ENCODE measurements around the gene RBBP6.

Gene RBBP6

DNA sequence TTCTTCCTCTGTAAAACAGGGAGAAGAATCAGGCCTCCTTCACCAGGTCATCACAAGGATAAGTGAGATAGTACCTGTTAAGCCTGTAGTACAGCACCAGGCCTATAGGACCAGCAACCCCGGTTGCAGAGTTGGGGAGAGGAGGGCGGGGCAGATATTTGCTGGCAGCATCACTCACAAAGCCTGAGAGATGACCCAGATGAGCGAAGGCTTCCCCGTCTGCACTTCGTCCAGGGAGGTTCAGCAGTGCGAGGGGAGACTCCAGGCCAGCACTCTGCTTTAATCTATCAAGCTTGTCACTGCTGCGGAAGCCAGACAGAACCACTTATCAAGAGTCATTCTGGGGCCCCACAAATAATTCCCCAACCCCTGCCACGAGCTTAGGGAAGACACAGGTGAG is 15.8 kb upstream of the RBBP6 start:
- no peak for DNase-seq (ENCODE audit: low read depth)

DNA sequence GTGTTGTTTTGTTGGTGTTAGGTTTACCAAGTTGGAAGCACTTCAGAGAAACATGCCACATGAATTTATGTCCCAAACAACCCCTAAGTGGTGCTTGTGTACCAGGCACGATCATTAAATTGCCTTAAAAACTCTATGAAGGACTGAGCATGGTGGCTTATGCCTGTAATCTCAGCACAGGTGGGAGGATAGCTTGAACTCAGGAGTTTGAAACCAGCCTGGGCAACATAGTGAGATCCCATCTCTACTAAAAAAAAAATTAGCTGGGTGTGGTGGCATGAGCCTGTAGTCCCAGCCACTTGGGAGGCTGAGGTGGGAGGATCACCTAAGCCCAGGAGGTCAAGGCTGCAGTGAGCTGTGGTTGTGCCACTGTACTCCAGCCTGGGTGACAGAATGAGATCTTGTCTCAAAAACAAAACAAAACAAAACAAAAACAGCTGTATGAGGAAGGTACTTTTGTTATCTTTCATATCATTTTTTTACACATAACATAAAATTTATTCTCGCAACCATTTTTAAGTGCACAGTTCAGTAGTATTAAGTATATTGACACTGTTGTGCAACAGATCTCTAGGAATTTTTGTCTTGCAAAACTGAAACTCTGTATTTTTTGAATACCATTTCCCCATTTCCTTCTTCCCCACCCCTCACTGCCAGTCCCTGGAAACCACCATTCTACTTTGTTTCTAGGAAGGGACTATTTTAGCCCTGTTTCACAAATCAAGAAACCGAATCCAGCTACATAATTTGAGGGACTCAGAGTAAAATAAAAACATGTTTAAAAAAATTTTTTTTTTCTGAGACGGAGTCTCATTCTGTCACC is 14.3 kb upstream of the RBBP6 start:
- DNase-seq (ENCODE audit: low read depth), result no peak

DNA sequence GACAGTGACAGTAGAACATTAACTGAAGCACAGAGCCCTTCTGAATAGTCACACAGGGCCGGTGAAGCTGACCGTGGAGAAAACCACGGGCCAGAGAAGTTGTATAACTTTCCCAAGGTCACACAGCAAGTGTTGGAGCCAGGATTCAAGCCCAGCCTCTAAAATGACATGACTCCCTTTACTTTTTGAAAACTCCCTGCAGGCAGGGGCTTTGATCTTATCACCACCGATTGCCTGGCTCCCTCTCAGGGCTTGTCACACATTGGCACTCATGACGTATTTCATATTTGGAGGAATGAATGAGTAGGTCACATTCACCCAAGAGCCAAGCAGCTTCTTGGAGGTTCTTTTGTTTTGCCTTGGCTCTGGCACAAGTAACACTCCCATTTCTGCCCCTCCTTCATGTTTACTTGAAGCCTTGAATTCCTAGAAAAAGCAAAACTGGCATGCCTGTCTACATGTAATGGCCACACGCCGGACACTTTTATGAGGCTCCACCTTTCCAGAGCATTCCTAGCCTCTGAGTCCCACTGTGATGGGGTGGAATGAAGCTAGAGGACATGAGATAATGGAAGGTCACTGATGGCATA is 13.3 kb upstream of the RBBP6 start:
- no peak for DNase-seq (ENCODE audit: low read depth)

DNA sequence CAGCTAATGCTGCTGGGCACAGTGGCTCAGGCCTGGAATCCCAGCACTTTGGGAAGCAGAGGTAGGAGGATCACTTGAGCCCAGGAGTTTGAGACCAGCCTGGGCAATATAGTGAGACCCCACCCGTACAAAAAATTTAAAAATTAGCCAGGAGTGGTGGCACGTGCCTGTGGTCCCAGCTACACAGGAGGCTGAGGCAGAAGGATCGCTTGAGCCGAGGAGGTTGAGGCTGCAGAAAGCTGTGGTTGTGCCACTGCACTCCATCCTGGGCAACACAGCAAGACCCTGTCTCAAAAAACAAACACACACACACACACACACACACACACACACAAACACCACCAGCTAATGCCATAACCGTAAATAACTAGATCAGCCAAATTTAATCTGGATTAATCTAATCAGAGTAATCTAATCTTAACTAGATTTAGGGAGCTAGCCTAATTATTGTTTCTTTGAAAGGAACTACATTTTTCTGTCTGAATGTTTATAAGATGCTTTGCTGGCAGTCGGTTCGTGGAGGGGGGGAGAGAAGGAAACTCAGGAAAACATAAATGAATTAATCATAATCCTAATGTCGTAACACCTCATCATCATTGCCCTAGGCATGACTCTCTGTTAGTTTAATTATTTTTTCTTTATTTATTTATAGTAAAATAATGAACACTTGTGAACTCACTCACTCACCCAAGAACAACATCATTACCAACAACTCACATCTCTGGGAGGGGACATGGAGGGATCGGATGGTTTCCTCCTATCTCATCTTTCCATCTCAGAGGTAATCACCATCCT is 12.5 kb upstream of the RBBP6 start:
- no peak for DNase-seq (ENCODE audit: low read depth)

DNA sequence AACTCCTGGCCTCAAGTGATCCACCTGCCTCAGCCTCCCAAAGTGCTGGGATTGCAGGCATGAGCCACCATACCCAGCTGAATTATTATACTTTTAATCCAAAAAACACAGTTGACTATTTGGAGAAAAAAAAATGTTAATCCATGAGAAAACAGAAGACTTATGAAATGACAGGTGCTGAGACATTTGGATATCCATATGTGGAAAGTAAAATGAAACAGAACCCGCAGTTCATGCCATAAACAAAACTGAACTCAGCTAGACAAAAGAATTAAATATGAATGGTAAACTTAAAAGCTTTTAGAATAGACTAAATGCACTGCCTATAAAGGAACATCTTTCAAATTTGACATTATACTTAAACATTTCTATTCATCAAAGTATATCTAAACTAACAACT is 8.2 kb upstream of the RBBP6 start:
- no peak for DNase-seq (ENCODE audit: low read depth)

DNA sequence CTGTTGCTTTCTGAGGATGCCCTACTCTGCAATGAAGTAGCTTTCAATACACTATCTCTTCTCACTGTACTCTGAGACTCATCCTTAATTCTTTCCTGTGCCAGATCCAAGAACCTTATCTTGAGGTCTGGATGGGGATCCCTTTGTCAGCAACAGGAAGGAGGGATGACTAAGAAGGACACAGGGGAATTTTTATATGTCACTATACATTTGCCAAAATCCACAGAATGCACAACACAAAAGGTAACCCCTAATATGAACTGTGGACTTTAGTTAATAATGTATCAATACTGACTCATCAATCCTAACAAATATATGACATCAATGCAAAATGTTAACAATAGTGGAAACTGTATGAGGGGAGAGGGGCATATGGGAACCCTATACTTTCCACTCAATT is 4.7 kb upstream of the RBBP6 start:
- DNase-seq (ENCODE audit: low read depth), result no peak

DNA sequence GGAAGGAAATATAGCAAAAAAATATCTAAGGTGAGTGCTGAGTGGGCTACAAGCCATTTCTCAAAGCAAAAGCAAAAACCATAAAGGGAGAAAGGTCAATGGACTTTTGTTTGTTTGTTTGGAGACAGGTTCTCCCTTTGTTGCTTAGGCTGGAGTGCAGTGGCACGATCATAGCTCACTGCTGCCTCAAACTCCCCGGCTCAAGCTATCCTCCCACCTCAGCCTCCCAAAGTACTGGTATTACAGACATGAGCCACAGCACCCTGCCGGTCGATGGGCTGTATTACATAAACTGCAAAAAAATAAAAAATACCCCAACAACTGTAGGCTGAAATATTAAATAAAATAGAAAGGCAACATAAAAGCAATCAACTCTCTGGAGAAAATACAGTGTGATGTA is 3.5 kb upstream of the RBBP6 start:
- no peak for DNase-seq (ENCODE audit: low read depth)

DNA sequence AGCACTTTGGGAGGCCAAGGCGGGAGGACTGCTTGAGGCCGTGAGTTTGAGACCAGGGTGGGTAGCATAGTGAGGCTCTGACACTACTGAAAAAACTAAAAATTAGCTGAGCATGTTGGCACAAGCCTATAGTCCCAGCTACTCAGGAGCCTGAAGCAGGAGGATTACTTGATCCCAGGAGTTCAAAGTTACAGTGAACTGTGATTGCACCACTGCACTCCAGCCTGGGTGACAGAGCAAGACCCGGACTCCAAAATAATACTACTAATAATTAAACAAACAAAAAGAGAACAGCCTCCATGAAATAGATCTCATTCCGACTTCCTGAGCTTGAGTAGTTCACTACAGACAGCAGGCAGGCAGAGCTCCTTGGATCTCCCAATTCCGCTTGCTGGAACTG is 2.7 kb upstream of the RBBP6 start:
- no peak for DNase-seq (ENCODE audit: low read depth)

DNA sequence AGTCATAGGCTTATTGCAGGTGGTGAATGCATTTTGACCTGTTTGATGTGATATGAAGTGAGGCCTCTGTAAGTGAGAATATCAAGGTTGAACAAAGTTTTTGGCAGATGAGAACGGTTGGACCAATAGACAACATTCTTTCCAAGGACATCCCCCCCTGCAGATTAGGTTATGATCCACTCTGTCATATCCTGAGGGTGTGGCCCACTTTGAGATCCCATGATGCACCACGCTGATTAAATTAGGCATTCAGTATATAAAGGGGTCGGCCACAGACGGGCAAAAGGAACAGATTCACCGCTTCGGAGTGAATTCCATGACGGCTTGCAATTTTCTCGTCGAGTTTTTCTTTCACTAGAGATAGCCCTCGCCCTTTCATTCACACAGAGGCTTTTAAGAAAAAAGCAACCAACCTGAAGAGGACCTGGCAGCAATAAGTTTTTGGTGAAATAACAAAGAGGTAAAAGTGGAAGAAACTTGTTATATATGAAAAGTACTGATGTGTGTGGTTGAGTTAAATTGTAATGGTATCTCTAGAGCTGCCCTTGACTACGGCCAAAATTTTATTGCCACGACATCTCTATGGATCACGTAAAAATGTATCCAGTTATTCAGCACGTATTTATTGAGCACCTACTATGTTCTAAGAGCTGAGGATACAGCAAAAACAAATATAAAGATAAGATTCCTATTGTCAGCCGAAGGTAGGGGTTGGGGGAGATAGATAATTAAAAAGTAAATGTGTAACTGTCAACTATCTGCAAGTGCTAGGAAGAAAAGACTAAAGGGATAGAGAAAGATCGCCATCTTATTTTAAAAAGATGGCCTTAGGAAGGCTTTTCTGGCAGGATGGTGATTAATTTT is 1.7 kb upstream of the RBBP6 start:
- DNase-seq (ENCODE audit: low read depth), result peak; percentile 54

DNA sequence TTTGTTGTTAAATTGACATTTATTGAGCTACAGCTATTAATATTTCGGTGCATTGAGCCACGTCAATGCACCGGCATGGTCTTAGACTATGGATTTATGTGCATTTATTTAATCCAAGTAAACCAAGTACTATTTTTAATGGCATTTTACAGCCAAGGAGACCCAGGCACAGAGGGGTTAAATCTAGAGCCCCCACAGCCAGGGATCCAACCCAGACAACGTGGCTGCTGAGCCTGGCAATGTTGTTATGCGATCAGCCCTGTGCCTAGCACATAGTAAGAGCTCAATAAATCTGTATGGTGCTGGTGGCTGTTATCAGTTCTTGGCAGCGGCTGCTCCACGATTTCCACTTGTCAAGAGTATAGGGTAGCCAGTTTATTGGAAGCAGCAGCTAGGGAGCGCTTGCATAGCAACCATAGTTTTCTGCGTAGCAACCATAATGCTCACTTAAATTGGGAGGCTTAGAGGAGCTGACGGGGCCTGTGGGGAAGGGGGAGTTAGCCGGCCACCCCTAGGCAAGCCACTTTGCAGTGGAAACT is 541 bp upstream of the RBBP6 start:
- DNase-seq (ENCODE audit: low read depth), result no peak

DNA sequence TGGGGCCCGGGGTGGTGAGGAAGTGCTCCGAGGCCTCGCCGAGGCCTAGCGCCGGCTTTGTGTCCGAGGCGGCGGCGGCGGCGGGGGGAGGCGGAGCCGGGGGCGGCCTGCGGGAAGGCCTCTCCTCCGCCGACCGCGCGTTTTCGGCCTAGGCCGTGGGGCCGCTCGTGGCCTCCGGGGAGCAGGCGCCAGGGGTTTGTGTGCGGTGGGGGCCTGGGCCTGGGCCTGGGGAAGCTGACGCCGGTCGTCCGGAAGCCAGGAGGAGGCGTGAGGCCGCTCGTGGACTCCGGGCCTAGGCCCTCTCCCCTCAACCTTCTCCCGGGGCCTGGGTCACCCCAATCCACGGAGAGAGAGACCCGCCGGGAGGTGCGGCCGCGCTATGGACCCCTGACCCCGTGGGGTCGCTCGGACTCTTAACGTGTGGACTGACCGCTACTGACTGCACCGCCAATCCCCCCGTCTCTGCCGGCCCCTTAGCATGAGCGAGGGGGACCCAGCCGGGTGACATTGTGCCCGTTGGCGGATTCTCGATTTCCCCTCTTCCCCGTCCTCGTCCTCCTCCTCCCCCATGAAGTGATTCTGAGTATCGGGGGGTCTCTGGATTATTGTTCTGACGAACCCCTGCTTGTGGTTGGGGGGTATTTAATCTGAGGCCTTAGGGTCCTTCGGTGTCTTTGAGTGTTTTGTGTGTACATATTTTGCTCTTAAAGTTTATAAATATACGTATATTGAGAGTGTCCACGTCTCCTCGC is 660 bp downstream of the RBBP6 start:
- DNase-seq (ENCODE audit: low read depth), result no peak

DNA sequence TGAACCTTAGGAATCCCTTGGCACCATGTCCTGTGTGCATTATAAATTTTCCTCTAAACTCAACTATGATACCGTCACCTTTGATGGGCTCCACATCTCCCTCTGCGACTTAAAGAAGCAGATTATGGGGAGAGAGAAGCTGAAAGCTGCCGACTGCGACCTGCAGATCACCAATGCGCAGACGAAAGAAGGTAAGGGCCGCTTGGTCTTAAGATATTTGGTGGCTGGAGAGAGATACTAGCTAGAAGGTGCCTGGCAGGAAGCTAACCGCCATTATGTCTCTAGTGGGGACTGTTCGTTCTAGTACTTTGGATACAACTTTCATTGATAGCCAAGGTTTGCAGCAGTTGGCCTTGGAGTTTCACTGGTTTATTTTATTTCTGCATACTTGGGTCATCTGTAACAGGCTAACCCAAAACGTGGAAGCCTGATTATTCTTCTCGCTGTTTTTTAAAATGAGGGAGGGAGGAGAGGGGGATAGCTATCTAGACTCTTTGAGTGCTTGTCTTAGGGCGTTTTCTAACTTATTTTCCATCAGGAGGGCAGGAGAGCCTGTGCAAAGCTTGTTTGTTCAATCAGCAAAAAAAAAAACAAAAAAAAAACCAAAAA is 1.3 kb downstream of the RBBP6 start:
- no peak for DNase-seq (ENCODE audit: low read depth)

DNA sequence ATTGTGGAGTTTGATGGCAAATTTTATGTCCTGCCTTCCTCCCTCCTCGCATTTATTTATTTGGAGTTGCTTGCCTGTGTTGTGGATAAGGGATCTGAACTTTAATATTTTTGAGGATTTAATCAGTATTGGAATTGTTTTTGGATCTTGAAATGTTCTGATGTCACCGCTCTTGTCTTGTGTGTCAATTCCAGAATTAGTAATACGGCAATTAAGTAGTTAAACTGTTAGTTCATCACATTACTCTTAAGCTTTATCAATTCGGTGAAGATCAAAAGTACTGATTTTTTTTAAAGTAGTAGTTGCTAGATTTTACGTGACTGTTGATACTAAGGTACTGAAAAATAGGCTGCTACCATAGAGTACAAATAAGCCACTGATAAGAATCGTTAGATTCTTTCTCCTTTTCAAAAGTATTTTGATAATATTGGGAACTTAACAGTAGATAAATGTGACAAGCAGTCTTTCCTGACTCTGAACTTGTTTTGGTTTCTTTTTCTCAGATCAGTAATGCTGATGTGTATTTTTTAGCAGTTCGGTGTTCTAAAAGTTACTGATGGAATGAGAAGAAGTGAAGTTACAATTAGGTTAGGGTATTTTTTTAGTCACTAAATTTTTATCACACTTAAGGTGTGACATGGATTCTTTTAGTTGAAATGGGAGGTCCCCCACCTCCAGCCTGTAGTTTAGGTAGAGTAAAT is 2.0 kb downstream of the RBBP6 start:
- DNase-seq (ENCODE audit: low read depth), result no peak

DNA sequence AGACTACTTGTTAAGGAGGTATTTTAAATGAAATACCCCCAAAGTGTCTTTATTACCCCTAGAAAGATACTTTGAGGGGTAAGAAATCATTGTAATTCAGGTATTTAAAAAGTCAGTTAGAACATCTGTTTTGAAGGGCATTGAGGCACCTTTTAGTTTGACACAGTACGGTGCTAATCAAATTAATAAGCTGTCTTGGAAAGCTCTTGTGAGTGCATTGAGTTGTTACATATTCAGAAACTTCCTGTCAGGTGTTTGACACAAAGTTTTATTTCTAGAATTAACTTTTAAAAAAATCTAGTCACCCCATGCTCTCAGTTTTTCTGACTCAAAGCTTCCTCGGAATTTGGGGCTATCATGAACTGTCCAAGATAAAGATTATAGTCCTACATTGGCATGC is 4.6 kb downstream of the RBBP6 start:
- no peak for DNase-seq (ENCODE audit: low read depth)

DNA sequence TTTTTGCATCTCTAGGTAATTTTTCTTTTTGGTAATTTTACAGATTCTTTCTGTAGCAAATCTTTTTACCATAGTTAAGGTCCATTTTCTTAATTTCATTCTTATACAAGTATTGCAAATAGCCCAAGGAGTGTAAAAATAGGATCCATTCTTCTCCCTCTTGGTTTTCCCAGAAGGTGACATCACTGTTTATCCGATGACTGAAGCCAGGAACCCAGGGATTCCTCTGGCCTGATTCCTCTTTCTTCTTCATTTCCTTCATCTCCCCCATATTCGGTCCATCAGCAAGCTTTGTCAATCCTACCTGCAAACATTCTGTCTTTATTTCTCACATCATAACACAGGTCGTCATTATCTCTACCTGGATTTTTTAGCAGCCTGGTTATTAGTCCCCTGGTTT is 5.3 kb downstream of the RBBP6 start:
- DNase-seq (ENCODE audit: low read depth), result no peak

DNA sequence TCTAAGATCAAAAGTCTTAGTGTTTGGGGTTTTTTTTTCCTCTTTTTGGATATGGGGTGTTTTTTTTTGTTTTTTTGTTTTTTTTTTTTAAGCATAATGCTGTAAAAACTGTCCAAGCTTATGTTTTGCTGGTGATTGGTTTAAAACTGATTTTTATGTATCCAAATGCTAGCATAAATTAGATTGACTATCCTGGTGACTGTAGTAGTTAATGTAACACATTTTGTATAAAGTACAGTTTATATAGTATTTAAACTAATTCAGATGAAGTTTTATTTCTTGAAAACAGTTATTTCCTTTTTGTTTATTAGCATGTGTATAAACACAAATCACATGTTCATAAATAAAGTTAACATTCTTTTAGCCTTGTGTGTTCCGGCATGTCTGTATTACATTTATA is 10.9 kb downstream of the RBBP6 start:
- DNase-seq (ENCODE audit: low read depth), result no peak

DNA sequence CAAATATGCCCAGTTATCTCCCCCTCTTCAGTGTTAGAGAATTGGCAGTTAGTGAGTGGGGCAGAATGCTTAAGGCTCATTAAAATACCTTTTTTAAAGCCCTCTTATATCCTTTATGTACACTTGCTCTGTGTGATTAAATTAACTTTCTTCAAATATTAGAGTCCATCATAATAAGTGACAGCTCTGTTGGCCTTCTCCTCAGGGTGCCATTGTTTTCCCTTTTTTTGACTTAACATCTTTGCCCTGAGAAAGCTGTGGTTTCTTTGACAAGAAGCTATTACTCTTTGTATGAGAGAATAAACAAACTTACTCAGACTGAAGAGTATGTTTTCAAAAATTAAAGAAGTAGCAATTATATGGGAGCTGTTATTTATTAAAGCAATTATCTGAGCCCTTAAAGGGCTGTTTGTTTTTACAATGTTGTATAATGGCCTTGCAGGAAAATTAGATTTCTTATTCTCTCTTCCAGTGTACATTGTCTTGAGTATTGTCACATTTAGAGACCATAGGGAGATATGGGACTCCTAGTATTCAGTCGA is 13.4 kb downstream of the RBBP6 start:
- no peak for DNase-seq (ENCODE audit: low read depth)

DNA sequence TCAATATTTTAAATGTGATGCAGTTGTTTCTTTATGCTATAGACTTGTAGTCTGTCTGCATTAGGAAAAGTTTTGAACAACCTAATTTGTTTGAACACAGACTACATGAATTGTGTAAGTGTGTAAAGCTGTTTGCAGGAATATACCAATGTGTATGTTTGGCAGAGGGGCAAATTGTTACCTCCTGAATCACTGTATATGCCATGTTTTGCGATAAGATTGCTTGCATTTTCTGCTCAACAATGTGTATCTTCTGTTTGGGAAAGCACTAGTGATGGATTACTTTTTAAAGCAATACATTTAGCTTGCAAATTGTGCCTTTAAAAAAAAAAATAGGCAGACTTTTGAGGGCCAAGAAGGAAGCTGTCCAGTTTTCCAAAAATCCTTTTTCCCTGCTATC is 14.6 kb downstream of the RBBP6 start:
- no peak for DNase-seq (ENCODE audit: low read depth)

DNA sequence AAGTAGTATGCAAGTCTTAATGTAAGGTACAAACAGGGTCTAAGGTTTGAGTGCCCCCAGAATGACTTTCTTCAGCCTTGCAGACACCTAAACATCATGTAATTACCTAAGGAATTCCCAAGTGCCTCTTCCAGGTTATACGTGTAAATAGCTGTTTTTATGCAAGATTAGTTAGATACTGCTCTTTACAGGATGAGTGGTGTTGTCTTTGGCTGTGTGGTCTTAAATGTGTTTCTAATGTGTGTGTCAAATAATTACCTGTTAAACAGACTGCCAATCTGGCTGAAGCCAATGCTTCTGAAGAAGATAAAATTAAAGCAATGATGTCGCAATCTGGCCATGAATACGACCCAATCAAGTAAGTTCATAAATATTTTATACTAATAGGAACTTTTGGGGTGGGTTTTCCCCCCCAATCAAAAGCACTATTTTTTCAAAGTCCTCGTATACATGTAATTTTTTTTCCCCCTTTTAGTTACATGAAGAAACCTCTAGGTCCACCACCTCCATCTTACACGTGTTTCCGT is 16.0 kb downstream of the RBBP6 start:
- DNase-seq (ENCODE audit: low read depth), result no peak

DNA sequence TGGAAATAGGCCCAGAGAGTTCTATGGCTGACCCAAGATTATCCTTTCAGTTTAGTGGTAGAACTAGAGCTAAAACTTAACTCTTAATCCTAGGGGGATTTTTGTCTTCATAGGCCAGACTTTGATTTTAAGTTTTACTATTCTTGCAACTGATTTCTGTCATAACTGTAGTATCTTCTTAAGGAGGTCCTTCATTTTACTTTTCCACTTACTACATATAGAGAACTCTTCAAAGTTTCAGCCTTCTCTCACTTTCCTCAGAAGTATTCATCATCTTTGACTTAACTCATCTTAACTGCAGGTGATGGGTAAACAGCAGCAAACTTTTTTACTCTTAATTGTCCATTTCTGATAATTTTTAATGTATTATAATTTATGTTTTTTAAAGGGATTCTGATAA is 23.4 kb downstream of the RBBP6 start:
- no peak for DNase-seq (ENCODE audit: low read depth)

All from CMK (cell line).